Measurements from ENCODE around the gene LTK.

- TF ChIP-seq YY1 (IDR thresholded peaks at IDR 0.05; ENCODE audit: low read depth) (no peak), EGR1 (IDR thresholded peaks at IDR 0.05) (no peak), TEAD4 (IDR thresholded peaks at IDR 0.05) (no peak), NFIC (IDR thresholded peaks at IDR 0.05) (no peak), REST (IDR thresholded peaks at IDR 0.05; ENCODE audit: low read depth) (no peak), RAD21 (IDR thresholded peaks at IDR 0.05; ENCODE audit: low read depth) (no peak), USF1 (IDR thresholded peaks at IDR 0.05) (no peak), TCF12 (IDR thresholded peaks at IDR 0.05; ENCODE audit: low read depth) (no peak)
Measured at GRCh38 chr15:41512940-41513505, 604 bp downstream of the LTK start.

Measured in Ishikawa (cell line).